C4-2B (cell line): ENCODE measurements around the gene SGTA.

ENCODE experiments used
- CTCF ChIP-seq: fragments of 450-650 bp; conservative IDR thresholded peaks from 2 replicates; pipeline ENCODE4 v1.5.1; 2017; ENCODE audit warnings: mild to moderate bottlenecking
- ZFX ChIP-seq: fragments of 450-650 bp; IDR thresholded peaks from 2 replicates; pipeline ENCODE4 v1.6.1; 2017

- TF ChIP-seq CTCF (no peak), ZFX (no peak)
Observed at GRCh38 chr19:2719232-2719735, 63.8 kb downstream of the SGTA start.
